HCT116 (cell line): ENCODE measurements around the gene SAA1. TPM values are rescaled to one million over a fixed set of nuclear protein-coding genes. Genes with fewer than 3 reads are reported as not detected.

ENCODE experiments used
- ATAC-seq: fragments of 200-7000 bp; cut with Tn5 transposase; 2 replicates; pipeline ENCODE4 v1.9.1; 2020; ENCODE audit warnings: mild to moderate bottlenecking, moderate library complexity
- BruUV-seq: library from RNA; stranded (reverse); fragments of 400-500 nt; replicated peaks from 2 replicates; lab custom pipeline; 2021; lab: Mats Ljungman, UMichigan
- CTCF ChIA-PET: fragments of 300-600 bp; sonication (Branson Sonifier 250); formaldehyde crosslinking; loops from one replicate; lab custom pipeline; 2021; ENCODE audit warnings: antibody characterized with exemption; lab: Charles Lee
- POLR2A ChIA-PET: fragments of 300-600, 350-600 bp; sonication (Branson Sonifier 250); formaldehyde crosslinking; loops from one replicate; lab custom pipeline; 2021; ENCODE audit warnings: antibody characterized with exemption; lab: Charles Lee
- RAD21 ChIA-PET, 2 experiments: fragments of 300-600 bp; sonication (Branson Sonifier 250); formaldehyde crosslinking; loops; one replicate each; lab custom pipeline; 2023; ENCODE audit warnings: low total read pairs in 2 of 2; ENCODE audit not compliant: uncharacterized antibody in 2 of 2, unreplicated experiment in 2 of 2, low non-redundant PET in 1 of 2; lab: Charles Lee
- DNase-seq: peaks from one replicate; pipeline ENCODE4 v3.0.0-alpha.2; 2010; ENCODE audit warnings: low read depth, low spot score
- H2AFZ ChIP-seq: fragments of 200-600 bp; shearing (Covaris generic), sonication (generic); 2 replicates; pipeline ENCODE4 v1.6.1; 2017; ENCODE audit warnings: low read depth, mixed run types, mixed read lengths, antibody characterized with exemption, low read length; ENCODE audit not compliant: poor library complexity, severe bottlenecking
- H3K27ac ChIP-seq: 2 replicates; pipeline ENCODE4 v1.5.1; 2012; ENCODE audit warnings: low read depth, low read length
- H3K27me3 ChIP-seq: fragments of 200-600 bp; sonication (generic); 2 replicates; pipeline ENCODE4 v1.6.1; 2016; ENCODE audit warnings: mixed run types, low read length, mixed read lengths; ENCODE audit not compliant: insufficient read depth
- H3K36me3 ChIP-seq, 2 experiments: fragments of 200-500 bp in 1 of 2; fragments of 200-600 bp in 1 of 2; sonication (Bioruptor generic) in 1 of 2; sonication (generic) in 1 of 2; 2 replicates each; pipeline versions ENCODE4 v1.5.1 to v1.6.1; 2014 to 2016; ENCODE audit warnings: low read length in 2 of 2, inconsistent platforms in 1 of 2, mixed read lengths in 1 of 2, mixed run types in 1 of 2; ENCODE audit not compliant: insufficient read depth in 2 of 2, control insufficient read depth in 1 of 2
- H3K4me1 ChIP-seq, 2 experiments: fragments of 200-600 bp in 1 of 2; sonication (generic) in 1 of 2; 2 replicates each; pipeline versions ENCODE4 v1.5.1 to v1.6.1; 2012 to 2017; ENCODE audit warnings: low read length in 2 of 2, inconsistent platforms in 1 of 2, mild to moderate bottlenecking in 1 of 2, mixed read lengths in 1 of 2, mixed run types in 1 of 2, moderate library complexity in 1 of 2; ENCODE audit not compliant: insufficient read depth in 2 of 2, control insufficient read depth in 1 of 2
- H3K4me2 ChIP-seq: fragments of 200-600 bp; sonication (generic); 2 replicates; pipeline ENCODE4 v1.6.1; 2017; ENCODE audit warnings: mixed run types, low read length, mixed read lengths
- H3K4me3 ChIP-seq, 2 experiments: fragments of 200-600 bp in 1 of 2; sonication (generic) in 1 of 2; replicated peaks in 1 of 2; 2 replicates each; pipeline ENCODE4 v1.5.1; 2011 to 2016; ENCODE audit warnings: low read length in 2 of 2, control low read depth in 1 of 2, low read depth in 1 of 2, mild to moderate bottlenecking in 1 of 2, mixed read lengths in 1 of 2, mixed run types in 1 of 2
- H3K79me2 ChIP-seq: fragments of 200-600 bp; sonication (generic); 2 replicates; pipeline ENCODE4 v1.6.1; 2017; ENCODE audit warnings: mild to moderate bottlenecking, mixed run types, low read length, moderate library complexity, mixed read lengths; ENCODE audit not compliant: insufficient read depth
- H3K9ac ChIP-seq: fragments of 200-600 bp; sonication (generic); 2 replicates; pipeline ENCODE4 v1.6.1; 2016; ENCODE audit warnings: low read length, mixed read lengths
- H3K9me2 ChIP-seq: fragments of 200-600 bp; sonication (generic), shearing (Covaris generic); 2 replicates; pipeline ENCODE4 v1.6.1; 2017; ENCODE audit warnings: mixed run types, mild to moderate bottlenecking, moderate library complexity; ENCODE audit not compliant: insufficient read depth
- H3K9me3 ChIP-seq, 2 experiments: fragments of 200-500 bp in 1 of 2; fragments of 200-600 bp in 1 of 2; sonication (Bioruptor generic) in 1 of 2; sonication (generic) in 1 of 2; 2 replicates each; pipeline ENCODE4 v1.6.1; 2014 to 2017; ENCODE audit warnings: low read length in 2 of 2, mixed read lengths in 2 of 2, inconsistent platforms in 1 of 2, low read depth in 1 of 2, mild to moderate bottlenecking in 1 of 2, mixed run types in 1 of 2, moderate library complexity in 1 of 2; ENCODE audit not compliant: control insufficient read depth in 1 of 2, insufficient read depth in 1 of 2
- H4K20me1 ChIP-seq: fragments of 200-600 bp; sonication (generic), shearing (Covaris generic); 2 replicates; pipeline ENCODE4 v1.6.1; 2017; ENCODE audit warnings: mixed run types, mild to moderate bottlenecking, moderate library complexity; ENCODE audit not compliant: insufficient read depth
- EGR1 ChIP-seq: IDR thresholded peaks from 2 replicates; pipeline ENCODE4 v1.6.1; 2012; ENCODE audit warnings: low read depth
- ELF1 ChIP-seq: IDR thresholded peaks from 2 replicates; pipeline ENCODE4 v1.6.1; 2012; ENCODE audit warnings: low read depth, borderline replicate concordance
- REST ChIP-seq: IDR thresholded peaks from 2 replicates; pipeline ENCODE4 v1.6.1; 2012; ENCODE audit warnings: low read depth
- ZFX ChIP-seq: fragments of 450-650 bp; IDR thresholded peaks from 2 replicates; pipeline ENCODE4 v1.6.1; 2017
- intact Hi-C: fragments of 100-400 bp; cut with micrococcal nuclease; formaldehyde crosslinking; loops from 2 replicates; pipeline ENCODE4 v1.10.0; 2022
- total RNA-seq: library from RNA; stranded (reverse); gene quantifications from one replicate; pipeline ENCODE4 v1.2.1, GENCODE V29; 2021; ENCODE audit not compliant: unreplicated experiment
- TF ChIP-seq, protein P1 (sequence below), 3 experiments: fragments of 200-600 bp in 1 of 3; sonication (generic) in 1 of 3; IDR thresholded peaks in 2 of 3; conservative IDR thresholded peaks in 1 of 3; 2 replicates each; pipeline ENCODE4 v1.5.1; 2012 to 2017; ENCODE audit warnings: low read depth in 2 of 3, low read length in 2 of 3, antibody characterized with exemption in 1 of 3, borderline replicate concordance in 1 of 3, control low read depth in 1 of 3, mild to moderate bottlenecking in 1 of 3, mixed read lengths in 1 of 3, mixed run types in 1 of 3, moderate library complexity in 1 of 3; ENCODE audit not compliant: insufficient read depth in 1 of 3

The SAA1 gene
- total RNA-seq, 1 experiment from 2014 or later, result 8.6 TPM

DNA sequence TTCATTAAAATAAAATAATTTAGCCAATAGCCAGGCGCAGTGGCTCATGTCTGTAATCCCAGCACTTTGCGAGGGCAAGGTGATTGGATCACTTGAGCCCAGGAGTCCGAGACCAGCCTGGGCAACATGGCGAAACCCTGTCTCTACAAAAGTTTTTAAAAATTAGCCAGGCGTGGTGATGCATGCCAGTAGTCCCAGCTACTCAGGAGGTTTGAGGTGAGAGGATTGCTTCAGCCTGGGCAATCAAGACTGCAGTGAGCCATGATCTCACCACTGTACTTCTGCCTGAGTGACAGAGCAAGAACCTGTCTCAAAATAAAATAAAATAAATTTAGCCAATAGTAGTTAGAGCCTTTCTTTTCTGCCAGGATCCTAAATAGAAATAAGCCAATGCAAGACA lies 43.6 kb downstream of the SAA1 start:
- no peaks in the 10 kb centered on the region for H3K27me3 ChIP-seq
- H3K4me2 ChIP-seq, result no peak overlapping the region
- BruUV-seq, result no TSS peak
- no peak overlapping the region for H3K27ac ChIP-seq
- ATAC-seq (no peak), DNase-seq (no peak)
- H3K79me2 ChIP-seq, result peaks cover 19% of the 10 kb centered on the region
- ChIA-PET POLR2A (interaction anchor here (1.0 kb wide), 1 partner anchor 24 kb away, joined by 3 read pairs; no protein-coding TSS in a partner anchor), CTCF (no interaction called here), RAD21 (no interaction called here)
- intact Hi-C loops, result loop anchor here (10.0 kb wide), 1 partner anchor 195 kb away; no protein-coding TSS in a partner anchor
- peaks cover 0 to 6% of the 10 kb centered on the region in 2 experiments; a peak in 1 of 4 replicates for H3K4me1 ChIP-seq
- no peaks in the 10 kb centered on the region for H3K9me2 ChIP-seq
- no peak overlapping the region for H2AFZ ChIP-seq
- no peak for TF ChIP-seq REST
- no peak for TF ChIP-seq ZFX
- TF ChIP-seq ELF1, result no peak
- TF ChIP-seq, protein P1, sequence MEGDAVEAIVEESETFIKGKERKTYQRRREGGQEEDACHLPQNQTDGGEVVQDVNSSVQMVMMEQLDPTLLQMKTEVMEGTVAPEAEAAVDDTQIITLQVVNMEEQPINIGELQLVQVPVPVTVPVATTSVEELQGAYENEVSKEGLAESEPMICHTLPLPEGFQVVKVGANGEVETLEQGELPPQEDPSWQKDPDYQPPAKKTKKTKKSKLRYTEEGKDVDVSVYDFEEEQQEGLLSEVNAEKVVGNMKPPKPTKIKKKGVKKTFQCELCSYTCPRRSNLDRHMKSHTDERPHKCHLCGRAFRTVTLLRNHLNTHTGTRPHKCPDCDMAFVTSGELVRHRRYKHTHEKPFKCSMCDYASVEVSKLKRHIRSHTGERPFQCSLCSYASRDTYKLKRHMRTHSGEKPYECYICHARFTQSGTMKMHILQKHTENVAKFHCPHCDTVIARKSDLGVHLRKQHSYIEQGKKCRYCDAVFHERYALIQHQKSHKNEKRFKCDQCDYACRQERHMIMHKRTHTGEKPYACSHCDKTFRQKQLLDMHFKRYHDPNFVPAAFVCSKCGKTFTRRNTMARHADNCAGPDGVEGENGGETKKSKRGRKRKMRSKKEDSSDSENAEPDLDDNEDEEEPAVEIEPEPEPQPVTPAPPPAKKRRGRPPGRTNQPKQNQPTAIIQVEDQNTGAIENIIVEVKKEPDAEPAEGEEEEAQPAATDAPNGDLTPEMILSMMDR (IDR thresholded peaks at IDR 0.05 in 2 of 3, conservative IDR thresholded peaks at IDR 0.05 in 1 of 3; ENCODE audit: borderline replicate concordance in 1 of 3, insufficient read depth in 1 of 3, low read depth in 2 of 3, low read length in 2 of 3), result no peak
- TF ChIP-seq EGR1, result no peak
- H3K36me3 ChIP-seq, result peaks cover 31 to 38% of the 10 kb centered on the region in 2 experiments
- no peak overlapping the region for H3K9ac ChIP-seq
- no peaks in the 10 kb centered on the region for H4K20me1 ChIP-seq
- H3K9me3 ChIP-seq, result no peaks in the 10 kb centered on the region
- no peak overlapping the region for H3K4me3 ChIP-seq
